ENCODE measurements around the gene SH3RF3.

DNA sequence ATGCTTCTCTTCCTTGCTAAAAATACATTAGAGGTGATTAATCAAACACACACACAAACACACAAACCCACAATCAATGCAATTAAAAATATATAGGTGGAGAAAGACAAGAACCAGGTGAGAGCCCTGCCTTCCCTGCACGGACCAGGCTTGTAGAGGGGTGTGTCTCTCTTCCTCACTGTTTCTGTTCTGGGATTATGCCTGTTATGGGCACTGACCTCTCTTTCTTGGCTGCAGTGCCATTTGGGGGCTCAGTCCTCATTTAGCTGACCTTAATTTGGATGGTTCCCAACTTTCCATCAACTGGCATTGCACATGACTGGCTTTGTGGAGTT, 89.8 kb downstream of the SH3RF3 start:
- TF ChIP-seq, protein P1, sequence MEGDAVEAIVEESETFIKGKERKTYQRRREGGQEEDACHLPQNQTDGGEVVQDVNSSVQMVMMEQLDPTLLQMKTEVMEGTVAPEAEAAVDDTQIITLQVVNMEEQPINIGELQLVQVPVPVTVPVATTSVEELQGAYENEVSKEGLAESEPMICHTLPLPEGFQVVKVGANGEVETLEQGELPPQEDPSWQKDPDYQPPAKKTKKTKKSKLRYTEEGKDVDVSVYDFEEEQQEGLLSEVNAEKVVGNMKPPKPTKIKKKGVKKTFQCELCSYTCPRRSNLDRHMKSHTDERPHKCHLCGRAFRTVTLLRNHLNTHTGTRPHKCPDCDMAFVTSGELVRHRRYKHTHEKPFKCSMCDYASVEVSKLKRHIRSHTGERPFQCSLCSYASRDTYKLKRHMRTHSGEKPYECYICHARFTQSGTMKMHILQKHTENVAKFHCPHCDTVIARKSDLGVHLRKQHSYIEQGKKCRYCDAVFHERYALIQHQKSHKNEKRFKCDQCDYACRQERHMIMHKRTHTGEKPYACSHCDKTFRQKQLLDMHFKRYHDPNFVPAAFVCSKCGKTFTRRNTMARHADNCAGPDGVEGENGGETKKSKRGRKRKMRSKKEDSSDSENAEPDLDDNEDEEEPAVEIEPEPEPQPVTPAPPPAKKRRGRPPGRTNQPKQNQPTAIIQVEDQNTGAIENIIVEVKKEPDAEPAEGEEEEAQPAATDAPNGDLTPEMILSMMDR (IDR thresholded peaks at IDR 0.05) = no peak
- TF ChIP-seq POLR2AphosphoS5 (IDR thresholded peaks at IDR 0.05; ENCODE audit: insufficient read depth in 1 of 2, low read depth in 1 of 2) = no peak

Measured in vagina (tissue), 2 donors.